Activated CD4-positive, alpha-beta T cell treated with anti-CD3 and anti-CD28 coated beads, Interleukin-10, Interleukin-2, amounts not matched to agents 100 ng/mL and 50 ng/mL, durations not matched to agents 16 hours and 8 hours (primary cell): ENCODE results near the gene CACHD1.

Source experiments
- DNase-seq: peaks from one replicate; pipeline ENCODE4 v3.0.0-alpha.2; 2020

CACHD1 gene

DNA sequence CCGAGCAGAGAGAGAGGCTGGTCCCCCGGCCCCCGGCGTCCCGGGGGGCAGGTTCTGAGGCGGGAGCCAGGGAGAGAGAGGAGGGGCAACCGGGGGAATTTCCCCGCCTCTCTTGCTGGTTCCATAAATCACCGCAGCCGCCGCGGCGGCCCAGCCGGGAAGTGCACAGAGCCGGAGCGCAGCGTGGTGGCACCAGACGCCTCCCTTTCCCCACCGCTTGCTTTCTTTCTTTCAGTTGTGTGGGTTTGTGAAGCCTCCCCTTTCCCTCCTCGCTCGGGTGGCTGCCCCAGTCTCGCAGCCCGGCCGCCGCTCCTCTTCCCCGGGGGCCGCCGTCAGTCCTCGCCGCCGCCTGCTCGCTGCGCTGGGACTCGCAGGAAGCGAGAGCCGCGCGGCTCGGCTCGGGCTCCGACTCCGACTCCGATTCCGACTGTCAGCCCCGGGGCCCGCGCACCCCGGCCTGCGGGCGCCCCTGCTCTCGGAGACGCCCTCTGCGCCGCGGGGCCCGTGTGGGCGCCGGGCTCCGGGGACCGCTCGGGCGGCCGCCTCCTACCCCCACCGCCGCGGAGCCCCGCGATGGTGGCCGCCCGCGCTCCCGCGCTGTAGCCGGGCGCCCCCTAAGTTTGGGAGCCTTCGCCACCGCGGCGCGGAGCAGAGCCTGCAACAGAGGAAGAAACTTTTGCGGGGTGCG, at the start of gene CACHD1:
Gene CACHD1, plus strand, starts transcription at position 153 of the 688 bp plus-strand sequence. CDS start 616 bp downstream, outside the sequence.
- DNase-seq: peak; percentile 74

DNA sequence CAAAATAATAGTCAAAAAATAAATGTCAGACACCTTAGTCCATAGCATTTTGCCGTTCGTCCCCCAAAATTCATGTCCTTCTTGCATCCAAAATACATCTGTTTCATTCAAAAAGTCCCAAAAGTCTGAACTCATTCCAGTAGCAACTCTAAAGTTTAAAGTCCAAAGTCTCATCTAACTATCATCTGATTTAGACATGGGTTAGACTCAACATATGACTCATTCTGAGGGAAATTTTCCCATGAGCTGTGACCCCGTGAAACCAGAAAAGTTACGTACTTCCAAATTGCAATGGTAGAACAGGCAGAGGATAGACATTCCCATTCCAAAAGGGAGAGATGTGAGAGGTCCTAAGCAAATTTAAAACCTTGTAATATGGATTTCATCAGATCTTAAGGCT, 48.6 kb upstream of the CACHD1 start:
- DNase-seq: no peak

DNA sequence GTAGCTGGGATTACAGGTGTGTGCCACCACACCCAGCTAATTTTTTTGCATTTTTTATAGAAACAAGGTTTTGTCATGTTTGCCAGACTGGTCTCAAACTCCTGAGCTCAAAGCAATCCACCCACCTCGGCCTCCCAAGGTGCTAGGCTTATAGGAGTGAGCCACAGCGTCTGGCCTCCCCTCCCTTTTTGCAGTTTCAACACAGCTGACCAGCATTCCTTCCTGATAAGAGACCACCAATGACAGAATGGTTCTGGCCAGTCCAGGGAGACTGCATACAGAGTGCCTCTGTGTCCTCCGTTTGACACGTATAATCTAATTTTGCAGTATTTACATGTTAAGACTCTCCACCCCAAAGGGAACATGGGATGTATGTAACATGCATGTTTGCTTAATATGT, 46.4 kb upstream of the CACHD1 start:
- no peak for DNase-seq

DNA sequence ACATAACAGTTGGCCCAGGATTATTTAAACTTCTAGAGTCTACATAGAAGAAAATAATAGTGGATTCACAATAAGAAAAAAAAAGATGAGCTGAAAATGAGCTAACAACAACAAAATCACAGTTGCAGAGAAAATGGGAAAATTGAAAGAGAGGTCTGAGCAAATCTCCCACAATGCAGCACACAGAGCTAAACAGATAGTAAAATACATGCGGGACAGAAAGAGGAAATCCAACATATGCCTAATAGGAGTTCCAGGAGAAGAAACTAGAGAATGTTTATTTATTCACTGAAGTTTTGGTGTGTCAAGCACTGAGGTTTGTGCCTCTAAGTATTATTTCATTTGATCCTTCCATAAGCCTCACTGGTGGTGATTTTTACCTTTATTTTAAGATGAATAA, 45.5 kb upstream of the CACHD1 start:
- DNase-seq: no peak

DNA sequence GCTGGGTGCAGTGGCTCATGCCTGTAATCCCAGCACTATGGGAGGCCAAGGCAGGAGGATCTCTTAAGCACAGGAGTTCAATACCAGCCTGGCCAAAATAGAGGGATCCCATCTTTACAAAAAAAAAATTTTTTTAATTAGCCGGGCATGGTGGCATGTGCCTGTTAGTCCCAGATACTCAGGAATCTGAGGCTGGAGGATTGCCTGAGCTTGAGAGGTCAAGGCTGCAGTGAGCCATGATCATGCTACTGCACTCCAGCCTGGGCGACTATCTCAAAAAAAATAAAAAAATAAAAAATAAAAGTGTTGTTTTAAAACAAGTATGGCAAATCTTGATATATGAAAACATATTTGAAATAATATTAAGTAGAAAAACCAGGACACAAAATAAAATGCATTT, 44.4 kb upstream of the CACHD1 start:
- no peak for DNase-seq

DNA sequence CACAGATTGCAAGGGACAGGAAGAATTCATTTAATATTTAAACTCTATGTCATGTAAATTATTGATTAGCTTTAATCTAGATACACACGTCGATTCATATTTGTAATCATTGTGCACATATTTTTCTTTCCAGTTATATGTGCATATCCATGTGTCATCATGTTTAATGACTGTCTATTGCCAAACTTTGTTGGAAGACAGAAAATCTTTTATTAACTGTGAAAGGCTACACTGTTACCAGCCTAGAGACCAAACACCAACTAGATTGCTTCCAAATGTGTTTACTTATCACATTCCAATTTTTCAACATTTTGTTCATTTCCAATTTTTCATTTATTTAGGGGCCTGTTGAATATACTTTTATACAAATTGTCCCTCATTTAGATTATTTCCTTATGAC, 43.2 kb upstream of the CACHD1 start:
- DNase-seq: no peak

DNA sequence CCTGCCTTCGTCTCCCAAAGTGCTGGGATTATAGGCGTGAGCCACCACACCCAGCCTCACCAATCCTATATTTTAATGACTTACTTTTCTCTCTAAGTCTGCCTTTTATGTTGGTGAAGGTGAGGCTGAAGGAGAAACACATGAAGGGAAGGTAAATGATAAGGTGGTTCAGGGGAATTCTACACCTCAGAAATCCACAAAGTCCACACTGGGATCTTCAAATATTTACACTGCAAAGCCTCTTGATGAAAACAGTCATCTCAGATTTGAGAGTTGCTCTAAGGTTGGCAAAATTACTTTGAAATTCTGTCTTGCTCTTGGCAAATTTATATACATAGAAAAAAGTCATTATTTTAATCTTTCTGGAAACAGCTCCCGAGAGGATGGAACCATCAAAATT, 42.0 kb upstream of the CACHD1 start:
- DNase-seq: no peak

DNA sequence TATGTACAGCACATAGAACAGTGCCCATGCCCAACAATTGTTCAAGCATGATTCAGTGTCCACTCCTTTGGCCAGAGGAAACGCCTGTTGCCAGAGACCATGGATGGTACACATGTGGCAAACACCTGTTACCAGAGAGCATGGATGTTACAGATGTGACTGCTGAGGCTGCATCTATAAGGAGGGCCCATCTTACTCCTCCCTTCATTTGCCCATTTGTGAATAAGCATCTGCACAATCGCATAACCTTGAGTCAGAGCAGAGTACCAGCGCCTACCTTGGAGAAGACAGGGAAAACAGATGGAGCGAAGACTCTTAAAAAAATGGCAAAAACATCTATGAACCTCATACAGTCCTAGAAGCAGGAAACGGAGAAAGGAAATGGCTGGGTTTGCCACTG, 36.6 kb upstream of the CACHD1 start:
- DNase-seq: no peak

DNA sequence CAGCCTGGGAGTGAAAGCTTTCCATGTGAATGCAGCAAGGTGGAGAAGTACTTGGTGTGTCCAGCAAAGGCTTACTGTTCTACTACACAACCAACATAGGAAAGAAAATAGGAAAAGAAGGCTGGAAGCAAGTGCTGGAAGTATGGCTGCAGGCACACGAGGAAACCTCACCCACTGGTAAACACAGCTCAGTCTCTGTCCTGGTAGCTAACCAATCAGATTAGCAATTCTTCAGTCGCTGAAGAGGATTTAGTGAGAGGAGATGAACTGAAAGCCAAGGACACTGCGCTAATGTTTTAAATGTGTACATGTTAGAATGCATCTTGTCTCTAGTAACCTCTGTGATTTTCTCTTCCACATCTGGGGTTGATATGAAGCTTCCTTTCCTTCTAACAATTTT, 36.2 kb upstream of the CACHD1 start:
- DNase-seq: no peak

DNA sequence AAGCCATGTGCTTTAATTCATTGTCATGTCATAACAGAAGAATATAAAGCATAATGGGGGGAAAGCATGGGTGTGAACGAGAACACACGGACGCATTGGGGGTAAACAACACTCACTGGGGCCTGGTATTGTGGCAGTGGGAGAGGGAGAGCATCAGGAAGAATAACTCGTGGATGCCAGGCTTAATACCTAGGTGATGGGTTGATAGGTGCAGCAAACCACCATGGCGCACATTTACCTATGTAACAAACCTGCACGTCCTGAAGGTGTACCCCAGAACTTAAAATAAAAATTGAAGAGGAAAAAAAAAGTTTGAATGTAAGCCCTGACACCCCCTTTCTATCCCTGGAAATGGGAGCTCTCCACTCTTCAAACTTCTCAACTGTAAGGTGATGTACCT, 34.9 kb upstream of the CACHD1 start:
- no peak for DNase-seq

DNA sequence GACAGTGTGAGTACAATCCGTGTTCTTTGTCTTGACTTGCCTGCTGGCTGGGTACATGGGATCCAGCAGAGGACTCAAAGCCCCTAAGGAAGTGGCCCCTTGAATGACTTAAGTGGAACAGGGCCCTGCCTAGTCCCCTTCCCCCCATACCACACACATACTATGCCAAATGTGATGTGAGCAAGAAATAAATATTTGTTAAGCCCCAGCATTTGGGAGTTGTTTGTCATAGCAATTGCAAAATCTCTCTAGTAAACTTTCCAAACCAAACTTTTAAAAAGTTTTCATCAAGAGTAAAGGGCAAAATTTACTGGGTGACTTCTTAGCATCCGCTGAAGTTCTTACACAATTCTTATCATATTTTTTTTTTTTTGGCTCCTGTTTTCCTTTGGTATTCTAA, 32.5 kb upstream of the CACHD1 start:
- DNase-seq: no peak

DNA sequence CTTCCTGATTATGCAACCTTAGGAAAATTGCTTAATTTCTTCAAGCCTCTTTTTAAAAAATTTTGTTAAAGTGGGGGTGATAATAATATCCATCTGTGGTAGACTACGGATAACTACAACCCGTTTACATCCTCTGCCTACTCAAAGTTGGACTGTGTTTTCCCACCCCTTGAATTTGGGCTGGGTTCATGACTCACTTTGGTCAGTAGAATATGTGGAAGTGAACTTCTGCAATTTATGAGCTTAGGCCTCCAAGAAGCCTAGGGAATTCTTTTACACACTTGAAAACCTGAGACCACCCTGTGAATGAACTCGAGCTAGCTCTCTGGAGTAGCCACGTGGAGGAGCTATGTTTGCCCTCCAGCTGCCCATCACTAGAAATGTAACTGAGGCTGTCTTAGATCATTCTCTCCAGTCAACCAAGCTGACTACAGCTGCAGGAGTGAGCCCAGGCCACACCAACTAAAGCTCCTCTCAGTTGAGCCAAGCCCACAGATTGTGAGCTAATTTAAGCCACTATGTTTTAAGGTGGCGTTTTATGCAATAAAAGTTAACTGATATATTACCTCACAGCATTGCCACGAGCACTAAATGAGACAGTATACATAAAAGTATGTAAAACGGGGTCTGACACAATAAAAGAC, 29.6 kb upstream of the CACHD1 start:
- no peak for DNase-seq

DNA sequence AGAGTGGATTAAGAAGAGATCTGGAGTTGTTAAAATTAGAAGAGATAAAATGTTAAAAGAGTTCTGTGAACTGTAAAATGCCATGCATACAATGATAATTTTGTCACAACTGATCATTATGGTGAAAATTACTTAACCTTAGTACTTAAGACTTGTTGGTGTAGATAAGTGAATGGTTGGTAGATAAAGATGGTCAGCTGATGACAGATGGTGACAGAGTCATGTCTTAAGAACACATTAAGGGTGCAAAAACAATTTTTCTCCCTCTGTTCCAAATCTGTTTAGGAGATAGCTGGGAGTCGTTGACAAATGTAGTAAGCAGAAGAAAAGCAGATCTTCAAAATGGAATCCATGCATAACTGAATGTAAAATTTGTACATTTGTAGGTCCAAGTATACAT, 18.5 kb upstream of the CACHD1 start:
- no peak for DNase-seq

DNA sequence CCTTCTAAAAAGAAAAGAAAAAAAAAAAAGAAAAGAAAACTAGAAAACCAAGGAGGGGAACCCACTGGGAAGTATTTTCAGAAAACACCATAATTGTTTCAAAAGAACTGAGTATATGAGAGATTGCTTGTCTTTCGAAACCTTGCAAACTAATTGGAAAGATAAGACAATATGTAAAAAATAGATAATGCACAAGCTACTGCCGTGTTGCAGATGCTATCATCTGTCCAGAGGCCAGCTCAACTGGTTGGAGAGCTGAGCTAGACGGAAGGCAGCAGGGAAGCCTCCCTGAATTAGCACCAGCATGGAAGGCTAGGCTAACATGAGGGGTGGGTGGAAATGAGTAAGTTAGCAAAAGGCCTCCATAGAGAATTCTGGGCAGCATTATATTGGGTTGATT, 16.2 kb upstream of the CACHD1 start:
- no peak for DNase-seq

DNA sequence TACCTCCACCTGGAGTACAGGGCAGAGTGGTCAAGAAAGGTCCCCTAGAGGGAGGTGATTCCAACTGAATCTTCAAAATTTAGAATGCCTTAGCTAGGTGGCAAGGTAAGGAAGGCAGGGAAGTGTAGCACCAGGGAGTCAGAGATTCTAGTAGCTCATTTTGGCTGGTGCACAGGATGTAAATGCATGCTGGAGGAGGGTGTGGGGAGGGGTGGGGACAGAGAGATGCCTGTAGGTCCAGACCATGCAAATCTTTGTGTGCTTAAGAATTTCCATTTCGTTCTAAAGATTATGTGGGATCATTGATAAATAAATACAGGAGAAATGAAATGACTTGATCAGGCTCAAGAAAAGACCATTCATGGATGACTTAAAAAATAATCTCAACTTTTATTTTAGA, 11.0 kb upstream of the CACHD1 start:
- DNase-seq: no peak

DNA sequence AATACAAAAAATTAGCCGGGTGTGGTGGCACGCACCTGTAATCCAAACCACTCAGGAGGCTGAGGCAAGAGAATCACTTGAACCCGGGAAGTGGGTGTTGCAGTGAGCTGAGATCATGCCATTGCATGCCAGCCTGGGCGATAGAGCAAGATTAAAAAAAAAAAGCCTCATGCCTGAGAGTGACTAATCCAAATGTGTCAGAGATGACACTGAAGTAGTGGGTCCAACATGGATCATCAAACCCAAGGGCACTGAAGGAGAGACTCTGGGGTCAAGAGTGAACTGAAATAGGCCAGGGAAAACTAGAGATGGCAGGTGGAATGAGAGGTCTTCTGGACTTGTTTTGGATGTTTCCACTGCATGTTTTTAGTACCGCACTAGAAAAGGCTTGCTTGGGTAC, 10.2 kb upstream of the CACHD1 start:
- DNase-seq: no peak

DNA sequence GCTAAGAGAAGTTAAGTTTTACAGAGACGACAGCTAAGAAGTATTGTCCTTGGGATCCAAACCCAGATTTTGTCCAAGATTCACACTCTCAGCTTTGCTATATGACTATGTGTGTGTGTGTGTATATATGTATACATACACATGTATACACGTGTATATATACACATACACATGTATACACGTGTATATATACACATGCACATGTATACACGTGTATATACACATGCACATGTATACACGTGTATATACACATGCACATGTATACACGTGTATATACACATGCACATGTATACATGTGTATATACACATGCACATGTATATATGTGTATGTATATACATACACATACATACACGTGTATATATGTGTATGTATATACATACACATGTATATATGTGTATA, 3.9 kb upstream of the CACHD1 start:
- DNase-seq: no peak

DNA sequence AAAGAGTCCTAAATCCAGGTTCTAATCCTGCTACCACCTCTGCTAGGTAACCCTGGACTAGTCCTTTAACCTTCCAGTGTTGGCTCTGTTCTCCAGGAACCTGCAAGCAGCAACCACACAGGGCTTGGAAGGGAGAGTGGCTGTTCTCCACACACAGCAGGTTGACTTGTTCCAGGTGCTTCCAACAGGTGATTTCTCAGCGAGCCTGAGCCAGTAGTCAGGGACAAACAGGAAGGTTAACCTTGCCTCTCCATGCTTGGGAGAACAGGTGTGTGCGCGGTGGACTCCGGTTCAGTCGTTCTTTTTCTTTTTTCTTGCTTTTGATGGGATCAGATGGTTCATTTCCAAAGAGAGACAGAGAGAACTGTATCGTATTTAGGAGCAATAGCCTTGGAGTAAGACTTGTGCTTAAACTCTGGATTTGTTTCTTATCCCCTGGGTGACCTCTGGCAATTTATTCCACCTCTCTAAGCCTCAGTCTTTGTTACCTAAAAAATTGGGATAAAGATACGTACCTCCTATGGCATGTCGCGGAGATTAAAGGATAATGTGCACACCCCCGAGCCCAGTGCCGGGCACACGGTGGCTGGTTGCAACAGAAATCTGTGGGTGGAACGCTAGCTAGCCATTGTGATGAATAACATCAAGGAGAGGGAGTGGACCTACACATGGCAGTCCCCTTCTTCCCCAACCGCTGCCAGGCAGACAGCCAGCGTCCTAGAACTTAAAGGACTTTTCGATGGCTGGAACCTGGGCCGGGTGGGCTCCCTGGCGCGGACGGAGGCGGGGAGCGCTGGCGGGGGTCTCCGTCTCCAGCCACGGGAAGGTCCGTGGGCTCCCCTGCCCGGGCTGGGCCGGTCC, 583 bp upstream of the CACHD1 start:
- DNase-seq: no peak

DNA sequence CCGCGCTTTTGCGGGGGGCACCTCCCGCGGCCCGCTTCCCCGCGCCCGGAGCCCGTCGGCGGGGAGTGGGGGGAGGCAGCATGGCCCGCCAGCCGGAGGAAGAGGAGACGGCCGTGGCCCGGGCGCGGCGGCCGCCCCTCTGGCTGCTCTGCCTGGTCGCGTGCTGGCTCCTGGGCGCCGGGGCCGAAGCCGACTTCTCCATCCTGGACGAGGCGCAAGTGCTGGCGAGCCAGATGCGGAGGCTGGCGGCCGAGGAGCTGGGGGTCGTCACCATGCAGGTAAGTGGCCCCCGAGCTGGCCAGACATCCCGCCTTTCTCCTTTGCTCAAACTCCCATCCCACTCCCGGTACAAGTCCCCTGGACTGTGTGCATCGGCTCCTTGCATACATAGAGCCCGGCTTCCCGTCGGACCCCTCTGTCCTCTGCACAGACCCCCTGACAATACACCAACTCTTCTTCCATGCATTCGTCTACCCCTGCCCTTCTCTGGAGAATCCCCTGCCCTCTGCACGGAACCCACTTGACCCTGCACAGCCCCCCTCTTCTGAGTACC, 812 bp downstream of the CACHD1 start:
- no peak for DNase-seq

DNA sequence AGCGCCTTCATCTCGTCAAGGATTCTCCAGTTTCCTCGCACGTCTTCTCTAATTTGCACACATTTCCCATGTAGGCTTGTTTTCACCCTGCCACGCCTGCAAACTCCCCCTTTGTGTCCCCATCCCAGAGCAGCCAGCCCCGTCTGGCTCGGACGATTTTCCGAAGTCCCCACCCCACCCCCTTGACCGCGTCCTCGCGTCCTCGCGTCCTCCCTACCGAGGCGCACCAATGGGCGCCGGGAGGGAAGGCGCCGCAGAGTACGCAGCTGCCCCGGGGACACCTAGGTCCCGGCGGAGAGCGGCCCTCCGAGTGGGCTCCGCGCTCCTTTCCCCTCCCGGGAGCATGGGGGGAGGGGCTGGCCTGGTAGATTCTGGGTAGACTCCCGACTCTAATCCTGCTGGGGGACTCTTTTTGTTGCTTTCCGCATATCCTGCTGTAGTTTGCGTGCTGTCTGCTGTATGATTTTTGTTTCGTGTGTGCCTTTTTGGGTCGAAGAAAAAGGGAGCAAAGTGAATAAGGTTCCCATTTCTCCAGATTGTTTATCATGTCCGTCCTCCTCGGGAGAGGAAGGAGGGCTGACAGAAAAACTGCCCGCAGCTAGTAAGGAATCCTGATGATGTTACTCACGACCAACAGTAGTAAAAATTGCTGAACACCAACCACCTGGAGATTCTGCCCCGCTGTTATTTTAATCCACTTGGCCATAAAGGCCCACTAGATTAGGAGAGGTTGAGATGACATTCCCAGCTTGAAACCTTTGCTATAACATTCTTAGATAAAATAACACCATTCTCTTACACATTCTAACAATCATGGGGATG, 1.5 kb downstream of the CACHD1 start:
- no peak for DNase-seq

DNA sequence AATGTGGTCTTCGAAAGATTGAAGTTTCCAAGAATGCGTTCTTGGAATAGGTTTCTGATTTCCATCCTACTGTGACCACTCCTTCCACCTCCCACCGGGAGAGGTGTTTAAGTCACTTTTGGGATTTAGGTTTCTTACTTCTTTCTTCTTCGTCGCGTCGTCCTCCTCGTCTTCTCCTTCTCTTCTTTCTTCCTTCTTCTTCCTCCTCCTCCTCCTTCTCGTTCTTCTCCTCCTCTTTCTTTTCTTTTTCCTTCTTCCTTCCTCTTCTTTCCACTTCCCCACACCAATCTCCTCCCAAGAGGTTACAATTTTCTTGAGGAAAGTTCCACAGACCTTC, 2.1 kb downstream of the CACHD1 start:
- no peak for DNase-seq

DNA sequence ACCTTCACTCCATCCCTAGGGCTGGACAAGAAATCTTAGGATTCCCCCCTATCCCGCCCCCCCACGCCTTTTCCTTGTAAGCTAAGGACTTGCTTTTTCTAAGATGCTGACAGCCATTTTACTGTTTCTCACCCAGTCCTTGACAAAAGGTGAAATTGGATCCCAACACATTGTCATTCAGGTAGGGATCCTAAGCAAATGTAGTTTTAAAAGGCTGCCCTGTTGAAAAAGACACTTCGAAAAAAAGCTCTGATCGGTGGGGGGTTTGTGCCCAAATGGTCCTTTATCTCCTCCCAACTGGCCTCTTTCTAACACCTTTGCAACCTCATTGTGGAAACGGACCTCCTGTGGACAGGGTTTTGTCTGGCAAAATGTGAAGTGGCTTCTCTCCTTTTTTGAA, 2.9 kb downstream of the CACHD1 start:
- no peak for DNase-seq

DNA sequence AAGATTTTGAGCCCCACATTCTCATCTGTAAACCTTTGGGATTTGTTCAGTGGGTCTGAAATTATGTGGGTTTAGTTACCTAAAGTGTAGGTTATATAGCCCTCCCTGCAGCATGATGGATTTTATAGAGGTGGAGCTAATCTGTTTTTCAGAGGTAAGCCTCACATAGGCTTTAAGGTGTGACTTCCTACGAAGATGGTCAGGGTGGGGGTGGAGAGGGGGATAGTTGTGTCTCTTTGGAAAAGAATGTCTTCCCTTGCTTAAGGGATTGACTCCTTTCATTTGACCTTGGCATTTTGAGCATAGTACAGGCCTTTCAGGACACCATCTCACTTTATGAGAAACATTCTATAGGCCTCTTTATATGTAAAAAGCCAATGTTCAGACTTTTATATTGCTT, 3.4 kb downstream of the CACHD1 start:
- DNase-seq: no peak
